Measurements from ENCODE around the gene BSCL2.

- no peak for TF ChIP-seq CTCF (IDR thresholded peaks at IDR 0.05)
- no peak for TF ChIP-seq POLR2A (IDR thresholded peaks at IDR 0.05)
These were observed 47.9 kb upstream of the BSCL2 start for GRCh38 chr11:62755086-62755615.

All from body of pancreas (tissue), 4 donors.